ENCODE measurements around the gene WFS1.

DNA sequence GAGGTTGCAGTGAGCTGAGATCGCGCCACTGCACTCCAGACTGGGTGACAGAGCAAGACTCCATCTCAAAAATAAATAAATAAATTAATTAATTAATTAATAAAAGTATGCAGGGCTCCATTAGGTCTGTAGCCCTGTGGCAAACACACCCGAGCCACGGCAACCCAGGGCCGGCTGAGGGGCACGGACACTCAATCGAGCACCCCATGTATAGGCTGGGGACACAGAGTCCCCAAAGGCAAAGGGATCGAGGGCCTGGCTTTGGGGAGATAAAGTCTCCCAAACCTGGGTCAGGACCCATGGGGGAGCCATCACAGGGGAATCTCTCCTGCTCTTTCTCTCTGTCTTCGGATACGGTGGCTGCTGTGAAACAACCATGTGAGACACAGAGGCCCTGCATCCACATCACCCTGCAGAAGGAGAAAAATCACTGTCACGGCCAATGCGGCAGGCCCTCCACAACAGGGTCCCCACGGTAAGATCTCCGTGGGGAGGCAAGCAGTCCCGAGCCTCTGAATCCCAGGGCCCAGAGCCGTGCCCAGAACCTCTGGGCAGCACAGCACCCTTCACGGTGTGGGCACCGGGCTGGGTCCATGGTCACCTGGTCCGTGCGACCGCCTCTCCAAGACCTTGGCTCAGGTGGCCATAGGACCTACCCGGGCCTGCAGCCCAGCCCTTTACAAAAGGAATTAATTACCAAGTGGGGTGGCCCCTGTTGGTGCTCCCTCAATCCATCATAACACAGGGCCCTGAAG lies 81.8 kb downstream of the WFS1 start:
- TF ChIP-seq, protein P1, sequence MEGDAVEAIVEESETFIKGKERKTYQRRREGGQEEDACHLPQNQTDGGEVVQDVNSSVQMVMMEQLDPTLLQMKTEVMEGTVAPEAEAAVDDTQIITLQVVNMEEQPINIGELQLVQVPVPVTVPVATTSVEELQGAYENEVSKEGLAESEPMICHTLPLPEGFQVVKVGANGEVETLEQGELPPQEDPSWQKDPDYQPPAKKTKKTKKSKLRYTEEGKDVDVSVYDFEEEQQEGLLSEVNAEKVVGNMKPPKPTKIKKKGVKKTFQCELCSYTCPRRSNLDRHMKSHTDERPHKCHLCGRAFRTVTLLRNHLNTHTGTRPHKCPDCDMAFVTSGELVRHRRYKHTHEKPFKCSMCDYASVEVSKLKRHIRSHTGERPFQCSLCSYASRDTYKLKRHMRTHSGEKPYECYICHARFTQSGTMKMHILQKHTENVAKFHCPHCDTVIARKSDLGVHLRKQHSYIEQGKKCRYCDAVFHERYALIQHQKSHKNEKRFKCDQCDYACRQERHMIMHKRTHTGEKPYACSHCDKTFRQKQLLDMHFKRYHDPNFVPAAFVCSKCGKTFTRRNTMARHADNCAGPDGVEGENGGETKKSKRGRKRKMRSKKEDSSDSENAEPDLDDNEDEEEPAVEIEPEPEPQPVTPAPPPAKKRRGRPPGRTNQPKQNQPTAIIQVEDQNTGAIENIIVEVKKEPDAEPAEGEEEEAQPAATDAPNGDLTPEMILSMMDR (IDR thresholded peaks at IDR 0.05; ENCODE audit: insufficient read depth, low read length, poor library complexity, severe bottlenecking) = no peak
- TF ChIP-seq EZH2phosphoT487 (conservative IDR thresholded peaks at IDR 0.05; ENCODE audit: low read length) = no peak
